ENCODE results near the gene NIM1K.

Gene NIM1K

DNA sequence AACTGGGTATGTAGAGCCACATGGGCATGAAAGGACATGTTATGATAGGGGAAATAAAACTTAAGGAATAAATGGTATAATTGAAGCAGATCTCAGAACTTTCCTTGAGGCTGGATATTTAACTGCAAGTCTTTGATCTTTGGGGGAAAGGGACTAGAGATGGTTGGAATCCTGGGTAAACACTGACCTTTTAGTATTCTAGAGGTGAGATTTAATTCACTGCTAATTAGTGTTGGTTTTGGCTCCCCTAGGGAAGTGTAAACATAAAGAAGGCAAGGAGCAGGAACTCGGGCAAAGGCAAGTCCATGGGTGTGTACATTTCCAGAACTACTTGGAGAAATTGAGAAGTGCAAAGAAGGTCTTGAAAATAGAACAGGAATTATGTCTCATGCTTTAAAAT, 16.6 kb downstream of the NIM1K start:
- H3K4me3 ChIP-seq (ENCODE audit: low read depth, low read length) = no peak overlapping the region
- TF ChIP-seq, protein P1, sequence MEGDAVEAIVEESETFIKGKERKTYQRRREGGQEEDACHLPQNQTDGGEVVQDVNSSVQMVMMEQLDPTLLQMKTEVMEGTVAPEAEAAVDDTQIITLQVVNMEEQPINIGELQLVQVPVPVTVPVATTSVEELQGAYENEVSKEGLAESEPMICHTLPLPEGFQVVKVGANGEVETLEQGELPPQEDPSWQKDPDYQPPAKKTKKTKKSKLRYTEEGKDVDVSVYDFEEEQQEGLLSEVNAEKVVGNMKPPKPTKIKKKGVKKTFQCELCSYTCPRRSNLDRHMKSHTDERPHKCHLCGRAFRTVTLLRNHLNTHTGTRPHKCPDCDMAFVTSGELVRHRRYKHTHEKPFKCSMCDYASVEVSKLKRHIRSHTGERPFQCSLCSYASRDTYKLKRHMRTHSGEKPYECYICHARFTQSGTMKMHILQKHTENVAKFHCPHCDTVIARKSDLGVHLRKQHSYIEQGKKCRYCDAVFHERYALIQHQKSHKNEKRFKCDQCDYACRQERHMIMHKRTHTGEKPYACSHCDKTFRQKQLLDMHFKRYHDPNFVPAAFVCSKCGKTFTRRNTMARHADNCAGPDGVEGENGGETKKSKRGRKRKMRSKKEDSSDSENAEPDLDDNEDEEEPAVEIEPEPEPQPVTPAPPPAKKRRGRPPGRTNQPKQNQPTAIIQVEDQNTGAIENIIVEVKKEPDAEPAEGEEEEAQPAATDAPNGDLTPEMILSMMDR (IDR thresholded peaks at IDR 0.05; ENCODE audit: low read depth, low read length) = no peak
- peaks cover 6% of the 10 kb centered on the region for H3K27me3 ChIP-seq (ENCODE audit: insufficient read depth, low read depth, severe bottlenecking)
- DNase-seq = no peak
- H3K9me3 ChIP-seq (ENCODE audit: severe bottlenecking) = no peaks in the 10 kb centered on the region
- no peak overlapping the region for H3K27ac ChIP-seq
- no peaks in the 10 kb centered on the region for H3K36me3 ChIP-seq

DNA sequence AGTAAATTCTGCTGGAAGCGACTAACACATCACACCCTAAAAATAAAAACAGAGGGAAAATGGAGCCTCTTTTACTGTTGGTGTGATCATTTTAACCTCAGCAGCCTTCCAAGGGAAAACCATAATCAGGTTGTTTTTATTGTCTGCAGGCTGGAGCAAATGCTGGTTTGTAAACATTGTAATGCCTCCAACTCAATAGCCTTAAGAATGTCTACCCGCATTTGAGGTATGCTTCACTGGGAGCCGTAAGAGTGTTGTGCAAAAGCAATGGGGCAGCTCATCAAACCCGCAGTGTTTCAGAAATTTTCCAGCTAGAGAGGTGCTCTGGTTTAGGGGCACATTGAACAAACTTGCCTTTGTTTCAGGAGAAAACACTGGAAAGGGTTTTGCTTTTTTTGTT, 17.0 kb downstream of the NIM1K start:
- H3K9me3 ChIP-seq (ENCODE audit: severe bottlenecking) = no peaks in the 10 kb centered on the region
- H3K36me3 ChIP-seq = no peaks in the 10 kb centered on the region
- no peak for DNase-seq
- peaks cover 6% of the 10 kb centered on the region for H3K27me3 ChIP-seq (ENCODE audit: insufficient read depth, low read depth, severe bottlenecking)
- H3K4me3 ChIP-seq (ENCODE audit: low read depth, low read length) = no peak overlapping the region
- TF ChIP-seq, protein P1 (IDR thresholded peaks at IDR 0.05; ENCODE audit: low read depth, low read length) = no peak
- H3K27ac ChIP-seq = no peak overlapping the region

GRCh38 chr5:43209833-43210232, 17.8 kb downstream of the NIM1K start:
- H3K36me3 ChIP-seq = no peaks in the 10 kb centered on the region
- no peak overlapping the region for H3K4me3 ChIP-seq (ENCODE audit: low read depth, low read length)
- H3K9me3 ChIP-seq (ENCODE audit: severe bottlenecking) = no peaks in the 10 kb centered on the region
- no peak overlapping the region for H3K27ac ChIP-seq
- TF ChIP-seq, protein P1 (IDR thresholded peaks at IDR 0.05; ENCODE audit: low read depth, low read length) = no peak
- DNase-seq = no peak
- peaks cover 6% of the 10 kb centered on the region for H3K27me3 ChIP-seq (ENCODE audit: insufficient read depth, low read depth, severe bottlenecking)

DNA sequence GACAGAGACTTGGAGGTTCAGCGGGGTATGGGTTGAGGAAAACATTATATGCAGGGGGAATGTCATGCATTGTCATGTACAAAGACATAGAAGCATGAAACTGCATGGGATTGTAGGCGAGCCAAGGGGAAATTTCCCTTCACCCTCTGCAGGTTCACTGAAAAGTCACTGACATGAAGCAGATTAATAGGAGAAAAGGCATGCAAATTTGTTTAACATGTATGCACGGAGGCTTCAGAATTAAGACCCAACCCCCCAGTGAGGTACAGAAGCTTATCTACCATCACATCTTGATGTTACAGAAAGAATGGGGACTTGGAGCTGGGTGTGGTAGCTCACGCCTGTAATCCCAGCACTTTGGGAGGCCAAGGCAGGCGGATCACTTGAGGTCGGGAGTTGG, 18.5 kb downstream of the NIM1K start:
- no peaks in the 10 kb centered on the region for H3K9me3 ChIP-seq (ENCODE audit: severe bottlenecking)
- TF ChIP-seq, protein P1 (IDR thresholded peaks at IDR 0.05; ENCODE audit: low read depth, low read length) = no peak
- no peak overlapping the region for H3K27ac ChIP-seq
- DNase-seq = no peak
- H3K27me3 ChIP-seq (ENCODE audit: insufficient read depth, low read depth, severe bottlenecking) = peaks cover 6% of the 10 kb centered on the region
- no peaks in the 10 kb centered on the region for H3K36me3 ChIP-seq
- no peak overlapping the region for H3K4me3 ChIP-seq (ENCODE audit: low read depth, low read length)

DNA sequence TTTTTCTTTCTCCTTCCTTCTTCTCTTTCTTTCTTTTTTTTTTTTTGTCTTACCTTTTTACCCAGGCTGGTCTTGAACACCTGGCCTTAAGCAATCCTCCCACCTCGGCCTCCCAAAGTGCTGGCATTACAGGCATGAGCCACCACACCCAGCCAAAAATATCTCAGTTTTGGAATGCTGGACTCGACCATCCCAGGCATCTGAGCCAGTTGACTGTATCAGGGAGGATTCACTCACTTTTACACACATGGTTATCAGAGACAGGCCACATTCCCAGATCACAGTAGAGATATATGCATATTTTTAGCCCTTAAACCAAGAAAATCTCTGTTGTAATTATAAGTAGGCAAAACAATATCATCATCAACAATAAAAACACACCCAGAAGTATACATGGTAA, 21.9 kb downstream of the NIM1K start:
- no peaks in the 10 kb centered on the region for H3K9me3 ChIP-seq (ENCODE audit: severe bottlenecking)
- TF ChIP-seq, protein P1 (IDR thresholded peaks at IDR 0.05; ENCODE audit: low read depth, low read length) = no peak
- H3K36me3 ChIP-seq = no peaks in the 10 kb centered on the region
- no peak overlapping the region for H3K4me3 ChIP-seq (ENCODE audit: low read depth, low read length)
- peaks cover 6% of the 10 kb centered on the region for H3K27me3 ChIP-seq (ENCODE audit: insufficient read depth, low read depth, severe bottlenecking)
- no peak for DNase-seq
- H3K27ac ChIP-seq = no peak overlapping the region

DNA sequence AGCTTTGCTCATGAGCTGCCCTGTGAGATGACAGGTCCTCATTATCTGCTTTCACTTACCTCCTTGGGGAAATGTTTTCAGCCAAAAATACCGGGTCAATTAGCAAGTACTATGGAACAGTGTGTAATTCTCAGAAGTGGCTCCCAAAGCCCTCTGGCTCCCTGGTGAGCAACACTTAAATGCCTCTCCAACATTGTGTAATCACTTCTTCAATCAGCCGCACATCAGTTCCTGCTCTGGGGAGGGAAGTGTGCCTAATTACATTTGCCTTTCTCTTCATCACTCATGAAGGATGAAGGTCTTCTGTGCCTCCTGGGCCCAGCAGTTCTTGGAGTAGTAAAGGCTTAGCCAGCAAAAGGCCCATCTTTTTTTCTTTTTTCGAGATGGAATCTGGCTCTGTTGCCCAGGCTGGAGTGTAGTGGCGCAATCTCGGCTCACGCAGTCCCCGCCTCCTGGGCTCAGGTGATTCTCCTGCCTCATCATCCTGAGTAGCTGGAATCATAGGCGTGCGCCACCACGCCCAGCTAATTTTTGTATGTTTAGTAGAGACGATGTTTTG, 23.1 kb downstream of the NIM1K start:
- no peak overlapping the region for H3K4me3 ChIP-seq (ENCODE audit: low read depth, low read length)
- H3K27ac ChIP-seq = no peak overlapping the region
- peaks cover 6% of the 10 kb centered on the region for H3K27me3 ChIP-seq (ENCODE audit: insufficient read depth, low read depth, severe bottlenecking)
- H3K9me3 ChIP-seq (ENCODE audit: severe bottlenecking) = no peaks in the 10 kb centered on the region
- no peak for DNase-seq
- H3K36me3 ChIP-seq = no peaks in the 10 kb centered on the region
- TF ChIP-seq, protein P1 (IDR thresholded peaks at IDR 0.05; ENCODE audit: low read depth, low read length) = no peak

Data from WERI-Rb-1 (cell line).